ENCODE results near the gene PSME3IP1.

Gene PSME3IP1

GRCh38 chr16:57152096-57153093 lies 33.4 kb downstream of the PSME3IP1 start:
- H3K4me3 ChIP-seq (ENCODE audit: low read depth, low read length), result no peak overlapping the region
- peak; percentile 49 for DNase-seq (ENCODE audit: low read depth)
- TF ChIP-seq CTCF (IDR thresholded peaks at IDR 0.05; ENCODE audit: low read depth, low read length), result no peak
- TF ChIP-seq POLR2A (IDR thresholded peaks at IDR 0.05; ENCODE audit: extremely low read depth, insufficient read length), result no peak
- no peak for TF ChIP-seq MAX (IDR thresholded peaks at IDR 0.05; ENCODE audit: low read depth, low read length)
- TF ChIP-seq MYC (IDR thresholded peaks at IDR 0.05; ENCODE audit: low read depth, low read length), result no peak

GRCh38 chr16:57151369-57151768 lies 34.5 kb downstream of the PSME3IP1 start:
- no peak overlapping the region for H3K4me3 ChIP-seq (ENCODE audit: low read depth, low read length)
- TF ChIP-seq POLR2A (IDR thresholded peaks at IDR 0.05; ENCODE audit: extremely low read depth, insufficient read length), result no peak
- no peak for TF ChIP-seq CTCF (IDR thresholded peaks at IDR 0.05; ENCODE audit: low read depth, low read length)
- no peak for TF ChIP-seq MAX (IDR thresholded peaks at IDR 0.05; ENCODE audit: low read depth, low read length)
- no peak for TF ChIP-seq MYC (IDR thresholded peaks at IDR 0.05; ENCODE audit: low read depth, low read length)
- DNase-seq (ENCODE audit: low read depth), result no peak

GRCh38 chr16:57150682-57151330 lies 35.0 kb downstream of the PSME3IP1 start:
- H3K4me3 ChIP-seq (ENCODE audit: low read depth, low read length), result no peak overlapping the region
- TF ChIP-seq MAX (IDR thresholded peaks at IDR 0.05; ENCODE audit: low read depth, low read length), result no peak
- no peak for TF ChIP-seq POLR2A (IDR thresholded peaks at IDR 0.05; ENCODE audit: extremely low read depth, insufficient read length)
- no peak for TF ChIP-seq MYC (IDR thresholded peaks at IDR 0.05; ENCODE audit: low read depth, low read length)
- TF ChIP-seq CTCF (IDR thresholded peaks at IDR 0.05; ENCODE audit: low read depth, low read length), result no peak
- no peak for DNase-seq (ENCODE audit: low read depth)

- no peak for TF ChIP-seq POLR2A (IDR thresholded peaks at IDR 0.05; ENCODE audit: extremely low read depth, insufficient read length)
- TF ChIP-seq MYC (IDR thresholded peaks at IDR 0.05; ENCODE audit: low read depth, low read length), result no peak
- no peak for TF ChIP-seq CTCF (IDR thresholded peaks at IDR 0.05; ENCODE audit: low read depth, low read length)
- no peak for TF ChIP-seq MAX (IDR thresholded peaks at IDR 0.05; ENCODE audit: low read depth, low read length)
- H3K4me3 ChIP-seq (ENCODE audit: low read depth, low read length), result no peak overlapping the region
- DNase-seq (ENCODE audit: low read depth), result no peak
Observed at GRCh38 chr16:57149391-57149790, 36.4 kb downstream of the PSME3IP1 start.

- TF ChIP-seq MYC (IDR thresholded peaks at IDR 0.05; ENCODE audit: low read depth, low read length) (no peak), MAX (IDR thresholded peaks at IDR 0.05; ENCODE audit: low read depth, low read length) (no peak), POLR2A (IDR thresholded peaks at IDR 0.05; ENCODE audit: extremely low read depth, insufficient read length) (no peak), CTCF (IDR thresholded peaks at IDR 0.05; ENCODE audit: low read depth, low read length) (no peak)
- DNase-seq (ENCODE audit: low read depth), result no peak
- no peak overlapping the region for H3K4me3 ChIP-seq (ENCODE audit: low read depth, low read length)
Observed at GRCh38 chr16:57148481-57148880, 37.4 kb downstream of the PSME3IP1 start.

All from NB4 (cell line).